T-helper 1 cell treated with Interleukin-12 subunit alpha and Interleukin-12 subunit beta and Interleukin-4 antibody, amounts not matched to agents 30 μg/mL and 1 μg/mL, for 36 hours (primary cell): ENCODE measurements around the gene RPL18.

Source experiments
- H3K27ac Mint-ChIP-seq: one replicate; pipeline ENCODE4 v1.8.0; 2021; ENCODE audit warnings: mild to moderate bottlenecking, mixed read lengths
- H3K27me3 Mint-ChIP-seq: one replicate; pipeline ENCODE4 v1.8.0; 2021; ENCODE audit warnings: low read depth, mixed read lengths
- H3K36me3 Mint-ChIP-seq: one replicate; pipeline ENCODE4 v1.8.0; 2021; ENCODE audit warnings: low read depth, mixed read lengths
- H3K4me1 Mint-ChIP-seq: one replicate; pipeline ENCODE4 v1.8.0; 2021; ENCODE audit warnings: low read depth, mixed read lengths
- H3K4me3 Mint-ChIP-seq: one replicate; pipeline ENCODE4 v1.8.0; 2021; ENCODE audit warnings: mild to moderate bottlenecking, moderate library complexity, mixed read lengths
- H3K9me3 Mint-ChIP-seq: one replicate; pipeline ENCODE4 v1.8.0; 2021; ENCODE audit warnings: mixed read lengths

RPL18 gene

DNA sequence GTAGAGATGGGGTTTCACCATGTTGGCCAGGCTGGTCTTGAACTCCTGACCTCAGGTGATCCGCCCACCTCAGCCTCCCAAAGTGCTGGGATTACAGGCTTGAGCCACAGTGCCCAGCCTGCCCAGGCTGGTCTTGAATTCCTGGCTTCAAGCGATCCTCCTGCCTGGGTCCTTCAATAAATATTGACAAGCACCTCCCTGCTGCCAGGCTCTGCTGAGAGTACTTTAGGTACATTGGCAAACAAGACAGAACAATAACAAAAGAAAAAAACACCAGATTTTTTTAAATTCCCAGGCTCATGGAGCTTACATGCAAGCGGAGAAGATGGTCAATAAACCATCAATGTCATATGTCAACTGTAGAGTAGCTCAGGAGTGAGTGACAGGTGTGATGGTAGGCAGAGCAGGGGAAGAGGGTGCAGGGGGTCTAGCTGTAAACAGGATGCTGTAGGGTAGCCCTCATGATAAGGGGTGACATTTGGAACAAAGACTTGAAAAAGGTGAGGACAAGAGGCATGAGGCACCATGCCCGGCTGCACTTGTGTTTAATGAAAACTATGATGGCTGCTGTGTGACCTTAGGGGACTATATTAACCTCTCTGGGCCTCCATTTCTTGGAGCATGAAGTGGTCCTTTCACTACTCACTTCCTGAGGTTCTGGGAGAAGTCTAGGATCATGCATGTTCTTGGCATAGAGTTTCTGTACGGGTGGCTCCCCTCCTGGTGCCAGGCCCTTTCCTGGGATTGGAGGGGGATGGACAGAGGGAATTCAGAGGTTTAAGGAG lies 47.4 kb downstream of the RPL18 start:
- Mint-ChIP-seq H3K4me1 (no peaks in the 10 kb centered on the region), H3K36me3 (no peaks in the 10 kb centered on the region), H3K9me3 (no peaks in the 10 kb centered on the region), H3K4me3 (no peak overlapping the region), H3K27me3 (peaks cover 4% of the 10 kb centered on the region), H3K27ac (no peak overlapping the region)

DNA sequence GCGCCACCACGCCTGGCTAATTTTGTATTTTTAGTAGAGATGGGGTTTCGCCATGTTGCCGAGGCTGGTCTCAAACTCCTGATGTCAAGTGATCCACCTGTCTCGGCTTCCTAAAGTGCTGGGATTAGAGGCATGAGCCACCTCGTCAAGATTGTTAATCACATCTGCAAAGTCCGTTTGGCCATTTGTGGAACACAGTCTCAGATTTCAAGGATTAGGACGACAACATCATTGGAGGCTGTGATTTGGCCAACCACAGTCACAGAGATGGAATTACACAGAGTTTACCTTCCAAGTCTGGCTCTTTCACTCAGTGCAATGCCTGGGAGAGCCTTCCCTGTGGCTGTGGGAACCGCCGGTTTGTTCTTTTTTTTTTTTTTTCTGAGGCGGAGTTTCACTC lies 49.2 kb downstream of the RPL18 start:
- H3K9me3 Mint-ChIP-seq, result no peaks in the 10 kb centered on the region
- H3K4me1 Mint-ChIP-seq, result no peaks in the 10 kb centered on the region
- peaks cover 4% of the 10 kb centered on the region for H3K27me3 Mint-ChIP-seq
- no peak overlapping the region for H3K4me3 Mint-ChIP-seq
- no peak overlapping the region for H3K27ac Mint-ChIP-seq
- no peaks in the 10 kb centered on the region for H3K36me3 Mint-ChIP-seq

DNA sequence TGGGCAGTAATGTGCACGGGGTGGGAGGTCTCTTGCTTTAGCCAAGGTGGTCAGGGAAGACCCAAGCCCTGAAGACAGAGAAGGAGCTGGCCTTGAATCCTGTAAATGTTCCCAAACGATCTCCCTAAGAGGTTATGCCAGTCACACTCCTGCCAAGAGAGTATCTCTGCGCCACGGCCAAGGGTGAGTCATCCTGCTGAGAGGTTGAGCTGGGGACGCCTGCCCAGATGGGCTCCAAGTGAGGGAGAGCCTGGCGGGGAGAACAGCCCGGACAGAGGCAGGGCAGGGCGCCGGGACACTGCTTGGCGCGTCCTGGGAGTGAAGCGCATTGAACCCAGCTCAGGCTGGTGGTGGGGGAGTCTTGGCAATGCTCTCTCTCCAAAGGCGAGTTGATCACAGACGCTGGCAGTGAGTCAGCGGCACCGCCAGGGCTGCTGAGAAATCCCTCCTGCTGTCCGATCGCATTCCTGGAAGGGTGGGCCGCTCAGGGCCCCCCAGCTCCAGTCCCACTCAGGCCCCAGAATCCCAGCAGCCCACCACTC lies 50.6 kb downstream of the RPL18 start:
- H3K9me3 Mint-ChIP-seq, result no peaks in the 10 kb centered on the region
- H3K27me3 Mint-ChIP-seq, result peaks cover 4% of the 10 kb centered on the region
- H3K4me3 Mint-ChIP-seq, result no peak overlapping the region
- H3K4me1 Mint-ChIP-seq, result no peaks in the 10 kb centered on the region
- H3K27ac Mint-ChIP-seq, result no peak overlapping the region
- H3K36me3 Mint-ChIP-seq, result no peaks in the 10 kb centered on the region
